CD4-positive, alpha-beta T cell treated with Interleukin-2 at 100 ng/mL for 4 hours (primary cell): ENCODE results near the gene TRAIP.

Source experiments
- DNase-seq: peaks from one replicate; pipeline ENCODE4 v3.0.0-alpha.2; 2020; ENCODE audit warnings: low spot score

The TRAIP gene

DNA sequence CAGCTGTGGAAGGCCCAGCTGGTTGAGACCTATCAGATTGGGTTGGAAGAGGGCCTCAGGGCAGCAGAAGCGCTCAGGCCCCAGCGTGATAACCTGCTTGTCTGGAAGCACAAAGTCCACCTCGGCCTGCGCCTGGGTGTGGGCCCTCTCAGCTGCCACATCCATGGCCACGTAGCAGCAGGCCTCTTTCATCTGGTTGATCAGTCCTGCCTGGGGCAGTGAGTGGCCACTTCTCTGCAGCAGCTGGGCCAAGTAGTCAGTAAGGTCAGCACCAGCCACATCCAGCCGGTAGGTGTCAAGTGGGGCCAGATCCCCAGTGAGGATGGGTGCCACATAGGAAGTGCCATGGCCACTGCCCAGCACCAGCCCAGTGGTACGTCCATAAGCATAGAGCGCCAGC, 17.3 kb upstream of the TRAIP start:
- no peak for DNase-seq

DNA sequence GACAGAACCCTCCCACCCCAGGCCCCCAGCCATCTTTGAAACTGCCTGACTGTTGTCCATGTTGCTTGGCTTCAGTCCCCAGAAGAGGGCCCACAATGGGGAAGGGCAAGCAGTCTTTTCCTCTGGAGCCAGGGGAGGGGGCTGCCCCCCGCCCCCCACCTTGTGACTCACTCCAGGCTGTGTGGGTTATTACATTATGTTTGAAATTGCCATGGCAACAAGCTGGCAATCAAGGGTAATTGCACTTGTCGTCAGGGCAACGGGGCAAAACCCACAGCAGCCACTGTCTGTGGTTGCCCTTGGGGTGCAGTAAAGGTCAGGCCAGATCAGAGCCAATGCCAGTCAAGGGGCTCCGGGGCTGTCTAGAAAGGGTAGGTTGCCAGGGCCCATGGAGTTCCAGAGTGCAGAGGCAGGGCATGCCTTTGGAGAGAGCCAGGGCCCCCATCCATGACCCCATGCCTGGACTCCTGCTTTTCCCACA, 16.5 kb upstream of the TRAIP start:
- peak; percentile 53 for DNase-seq

DNA sequence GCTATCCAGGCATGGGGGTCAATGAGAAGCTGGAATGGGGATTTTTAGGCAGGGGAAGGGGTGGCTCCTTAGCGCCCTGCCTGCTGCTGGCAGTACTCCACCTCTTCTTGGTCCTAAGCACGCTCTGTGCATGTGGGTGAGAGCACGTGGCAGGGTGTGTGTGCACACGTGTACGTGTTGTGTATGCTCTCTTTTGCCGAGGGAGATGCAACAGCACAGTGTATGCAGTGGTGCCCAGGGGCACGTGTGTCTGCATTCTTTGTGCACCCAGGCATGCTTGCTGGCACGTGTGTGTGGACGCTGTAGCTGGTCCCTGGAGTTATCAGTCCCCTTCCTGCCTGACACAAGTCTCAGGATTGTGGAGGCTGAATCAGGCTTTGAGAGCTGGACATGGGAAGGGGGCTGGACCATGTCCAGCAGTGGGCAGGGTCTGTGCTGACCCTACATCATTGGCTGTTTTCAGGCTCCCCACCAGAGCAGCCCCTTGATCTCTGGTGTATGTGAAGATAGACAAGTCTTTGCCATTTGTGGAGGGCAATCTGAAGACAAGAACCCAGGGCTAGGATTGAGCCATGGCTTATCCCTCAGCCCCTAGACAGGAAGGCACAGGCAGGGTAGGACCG, 15.3 kb upstream of the TRAIP start:
- DNase-seq = no peak

DNA sequence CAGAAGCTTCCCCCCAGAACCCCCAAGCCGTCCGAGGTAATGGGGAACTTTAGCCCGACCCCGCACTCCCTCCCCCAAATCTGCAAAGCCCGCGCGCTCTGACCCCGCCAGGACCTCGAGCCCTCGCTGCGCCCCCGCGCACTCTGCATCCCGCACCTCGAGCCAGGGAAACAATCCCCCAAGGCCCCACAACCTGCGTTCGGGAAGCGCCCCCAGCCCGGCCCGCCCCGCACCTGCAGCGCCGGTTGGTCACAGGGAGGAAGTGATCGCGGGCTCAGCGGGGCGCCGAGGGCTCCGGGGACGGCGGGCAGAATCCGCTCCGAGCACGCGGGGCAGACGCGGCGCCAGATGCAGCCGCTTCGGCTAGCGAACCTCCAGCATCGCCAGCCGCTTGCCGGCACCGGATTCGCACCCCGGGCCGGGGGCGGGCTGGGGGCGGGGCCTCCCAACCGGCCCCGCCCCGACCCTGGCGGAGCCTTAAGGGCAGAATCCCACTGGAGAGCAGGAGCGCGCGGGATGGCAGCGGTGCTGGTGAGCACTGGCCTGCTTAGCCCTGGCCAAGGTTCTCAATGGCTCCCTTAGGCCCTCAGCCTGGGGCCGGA, 13.3 kb upstream of the TRAIP start, which contains the start of gene CAMKV:
Gene CAMKV, minus strand, starts transcription at position 382 of the 602 bp plus-strand sequence. CDS start 7,518 bp downstream, outside the sequence.
- peak; percentile 6 for DNase-seq

- no peak for DNase-seq
Observed at GRCh38 chr3:49868862-49869466, 12.6 kb upstream of the TRAIP start.

DNA sequence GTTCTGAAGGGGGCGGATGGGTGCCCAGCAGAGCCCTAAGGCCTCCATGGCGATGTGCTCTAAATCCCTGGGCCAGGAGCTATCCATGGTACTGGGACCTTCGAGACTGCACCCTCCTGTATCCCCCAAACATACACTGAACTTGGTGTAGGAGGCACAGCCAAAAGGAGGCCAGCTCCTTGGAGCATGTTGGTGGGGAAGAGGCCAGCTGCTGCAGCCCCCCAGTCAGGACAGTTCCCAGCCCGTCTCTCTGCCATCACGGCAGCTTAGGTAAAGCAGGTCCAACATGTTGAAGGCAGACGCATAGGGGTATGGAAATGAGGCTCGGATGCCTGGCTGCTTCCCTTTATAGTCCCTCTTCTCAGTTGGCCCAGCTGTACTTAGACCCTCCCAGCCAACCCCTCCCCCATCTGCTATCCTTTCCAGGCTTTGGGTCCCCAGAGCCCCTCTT, 11.5 kb upstream of the TRAIP start:
- no peak for DNase-seq

GRCh38 chr3:49867400-49867799, 11.0 kb upstream of the TRAIP start:
- DNase-seq = no peak

GRCh38 chr3:49865198-49865784, 8.9 kb upstream of the TRAIP start:
- DNase-seq = no peak

- no peak for DNase-seq
Observed at GRCh38 chr3:49864505-49864904, 8.1 kb upstream of the TRAIP start.

GRCh38 chr3:49859576-49860305, 3.4 kb upstream of the TRAIP start:
- DNase-seq = no peak

DNA sequence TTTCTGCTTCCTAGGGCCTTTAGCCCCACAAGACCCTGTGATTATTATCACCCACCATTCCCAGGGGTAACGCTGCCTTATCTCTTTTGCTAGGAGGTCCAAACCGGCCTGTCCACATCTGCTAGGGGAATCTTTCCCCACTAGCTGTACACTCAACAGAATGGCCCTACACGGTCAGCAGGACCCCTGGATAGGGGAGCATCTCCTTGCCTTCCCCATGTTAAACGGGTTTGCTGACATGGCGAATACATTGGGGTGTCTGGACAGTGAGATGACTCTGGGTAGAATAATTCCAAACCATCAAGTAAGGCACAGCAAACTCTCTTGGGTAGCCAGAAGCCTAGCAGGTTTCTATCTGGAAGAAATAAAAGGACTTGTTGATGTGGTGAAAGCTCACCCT, 702 bp downstream of the TRAIP start:
- no peak for DNase-seq

GRCh38 chr3:49845694-49846093, 10.7 kb downstream of the TRAIP start:
- no peak for DNase-seq

- DNase-seq = no peak
Observed at GRCh38 chr3:49844464-49845183, 11.7 kb downstream of the TRAIP start.

DNA sequence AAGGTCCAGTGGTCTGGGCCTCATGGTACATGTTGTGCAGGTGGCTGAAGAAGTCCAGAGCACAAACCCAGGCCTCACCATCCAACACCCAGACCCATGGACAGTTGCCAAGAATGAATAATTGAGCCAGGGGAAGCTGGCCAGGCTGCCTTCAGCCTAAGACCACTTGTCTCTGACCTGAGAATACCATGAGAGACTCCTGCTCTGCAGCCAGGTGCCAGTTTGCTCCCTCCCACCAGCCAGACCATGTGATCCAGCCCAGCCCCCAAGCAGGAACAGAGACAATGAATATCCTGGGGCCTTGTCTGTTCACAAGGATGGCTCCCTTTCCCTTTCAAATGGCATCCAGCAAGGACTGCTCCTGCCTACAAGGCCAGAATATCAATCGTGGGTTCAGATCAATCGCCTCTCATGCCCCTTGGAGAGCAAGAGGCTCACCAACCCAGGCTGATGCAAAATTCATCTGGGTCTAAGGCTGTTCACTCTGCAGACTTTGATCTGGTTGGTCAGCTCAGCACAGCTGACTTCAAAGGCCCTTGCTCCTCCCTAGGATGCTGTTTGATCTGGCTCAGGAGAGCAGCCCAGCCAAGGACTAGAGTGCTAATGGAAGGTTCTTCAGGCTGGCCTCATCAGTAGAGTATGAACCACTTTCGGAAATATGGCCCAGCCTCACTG, 13.4 kb downstream of the TRAIP start:
- DNase-seq = no peak

DNA sequence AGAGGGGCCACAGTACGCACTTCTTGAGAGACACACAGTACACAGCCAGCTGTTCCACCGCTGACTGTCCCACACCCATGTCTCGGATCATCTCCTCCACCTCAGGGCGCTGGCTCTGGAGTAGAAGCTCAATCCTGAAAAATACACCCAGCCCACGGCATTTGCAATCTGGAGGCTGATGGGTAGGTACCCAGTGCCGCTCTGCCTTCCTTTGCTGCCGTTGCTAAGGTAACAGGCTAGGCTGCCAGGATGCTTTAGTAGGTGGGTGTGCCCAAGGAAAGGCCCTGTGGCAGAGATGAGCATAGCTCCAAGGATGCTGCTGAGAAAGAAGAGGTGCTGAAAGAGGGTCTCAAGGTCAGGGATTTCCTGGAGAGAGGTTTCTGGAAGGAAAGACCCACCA, 14.6 kb downstream of the TRAIP start:
- no peak for DNase-seq

DNA sequence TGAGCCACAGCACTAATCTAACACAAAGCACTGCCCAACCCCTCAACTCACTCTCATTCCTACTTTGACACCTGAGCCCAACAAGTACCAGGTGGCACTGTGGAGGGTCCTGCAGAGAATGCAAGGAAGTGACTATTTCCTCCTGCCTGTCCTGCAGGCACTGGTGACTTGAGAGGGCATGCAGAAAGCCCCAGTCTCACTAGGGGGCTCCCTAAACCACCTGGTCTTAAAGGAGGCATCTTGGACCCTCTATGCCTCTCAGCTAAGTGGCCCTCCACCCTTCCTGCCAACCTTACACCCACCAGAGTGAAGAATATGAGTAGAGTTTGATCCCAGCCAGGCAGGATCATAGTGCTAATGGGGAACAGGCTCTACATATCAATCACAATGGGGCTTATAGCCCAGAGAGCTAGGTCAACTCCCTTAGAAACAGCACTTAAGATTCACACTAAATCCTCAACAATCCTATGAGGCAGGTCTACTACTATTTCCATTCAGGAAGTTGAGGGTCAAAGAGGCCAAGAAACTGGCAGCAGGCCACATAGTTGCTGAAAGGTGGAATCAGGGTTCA, 15.2 kb downstream of the TRAIP start:
- no peak for DNase-seq

DNA sequence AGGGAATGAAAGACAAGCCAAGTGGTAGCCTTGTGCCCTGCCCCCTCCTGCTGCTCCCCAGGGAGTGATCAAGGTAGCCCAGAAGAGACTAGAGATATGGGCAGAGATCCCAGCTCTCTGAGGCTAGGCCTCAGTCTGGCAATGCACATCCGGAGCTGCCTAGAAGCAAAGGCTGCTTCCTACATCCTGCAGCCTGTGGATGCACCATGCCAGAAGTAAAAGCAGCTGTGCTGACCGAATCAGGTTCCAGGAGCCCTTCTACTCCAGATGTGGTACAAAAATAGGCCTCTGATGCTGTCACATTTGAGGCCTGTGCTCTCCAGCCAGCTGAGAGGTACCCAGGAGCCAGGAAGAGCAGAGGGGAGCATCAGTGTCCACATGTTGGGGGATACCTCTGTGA, 16.0 kb downstream of the TRAIP start:
- DNase-seq = no peak

DNA sequence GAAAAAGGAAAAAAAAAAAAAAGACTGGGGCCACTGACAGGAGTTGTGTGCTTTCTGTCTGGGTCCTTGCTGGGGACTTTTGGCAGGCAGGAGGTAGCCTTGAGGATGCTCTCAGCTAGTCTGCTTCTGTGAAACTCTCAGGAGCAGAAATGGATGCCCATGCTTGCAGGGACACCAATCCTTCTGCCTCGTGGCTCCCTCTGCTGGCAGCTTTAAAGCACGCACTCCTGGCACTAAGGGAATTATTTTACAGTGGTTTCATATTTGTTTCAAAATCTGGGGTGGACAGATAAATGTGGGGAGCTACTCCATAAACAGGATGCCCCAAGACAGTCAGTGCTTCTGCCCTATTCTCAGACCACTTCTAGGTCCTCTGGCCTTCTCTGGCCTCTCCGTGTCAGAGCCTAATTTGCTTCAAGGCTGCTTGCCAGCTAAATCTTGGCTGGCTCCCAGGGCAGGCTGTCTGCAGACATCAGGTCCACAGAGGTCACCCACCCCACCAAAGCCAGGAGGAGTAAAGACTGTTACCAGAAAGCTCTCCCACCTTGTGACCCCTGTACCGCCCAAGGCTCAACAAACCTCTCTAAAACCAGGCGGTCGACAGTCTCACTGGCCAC, 17.1 kb downstream of the TRAIP start:
- DNase-seq = peak; percentile 88

- DNase-seq = no peak
Observed at GRCh38 chr3:49831341-49831740, 25.0 kb downstream of the TRAIP start.

GRCh38 chr3:49826016-49826415, 30.3 kb downstream of the TRAIP start:
- DNase-seq = no peak
